Urinary bladder (tissue), 4 donors: ENCODE results near the gene PAFAH1B1. TPM values are rescaled to one million over a fixed set of nuclear protein-coding genes. Genes with fewer than 3 reads are reported as not detected.
"Not testable (repeated sequence)": the region's sequence is repeated elsewhere in the genome, so short reads cannot be mapped to it uniquely, and the experiment has no call there.

Experiments
- DNase-seq: peaks from one replicate; pipeline ENCODE4 v3.0.0-alpha.2; 2015; ENCODE audit errors: extremely low spot score
- H3K27ac ChIP-seq: one replicate; pipeline ENCODE4 v1.5.1; 2013; ENCODE audit warnings: low read depth, mild to moderate bottlenecking, moderate library complexity
- H3K36me3 ChIP-seq: one replicate; pipeline ENCODE4 v1.6.1; 2013; ENCODE audit warnings: mild to moderate bottlenecking, moderate library complexity; ENCODE audit not compliant: insufficient read depth
- H3K4me1 ChIP-seq: one replicate; pipeline ENCODE4 v1.6.1; 2013; ENCODE audit warnings: mild to moderate bottlenecking, moderate library complexity; ENCODE audit not compliant: insufficient read depth
- H3K4me3 ChIP-seq: one replicate; pipeline ENCODE4 v1.5.1; 2013; ENCODE audit warnings: low read depth, low read length
- WGBS: extraction: QIAGEN DNeasy Blood & Tissue Kit; methylation state at CpG from one replicate; pipeline ENCODE4 v1.1.7; 2013; 5-methylcytosine and 5-hydroxymethylcytosine counted together
- polyA plus RNA-seq: library from polyadenylated mRNA; stranded (reverse); fragments of 200-250 nt; gene quantifications from one replicate; pipeline ENCODE4 v1.2.3, GENCODE V29; 2013
- total RNA-seq: library from RNA; depleted of rRNA; stranded (reverse); fragments of >200 nt; gene quantifications from one replicate; pipeline ENCODE4 v1.2.3, GENCODE V29; 2014
- donor health status: healthy with polysubstance abuse.
- donor health status: healthy.

The PAFAH1B1 gene
- total and polyA plus RNA-seq, 2 donors: 56.4 to 210 TPM

DNA sequence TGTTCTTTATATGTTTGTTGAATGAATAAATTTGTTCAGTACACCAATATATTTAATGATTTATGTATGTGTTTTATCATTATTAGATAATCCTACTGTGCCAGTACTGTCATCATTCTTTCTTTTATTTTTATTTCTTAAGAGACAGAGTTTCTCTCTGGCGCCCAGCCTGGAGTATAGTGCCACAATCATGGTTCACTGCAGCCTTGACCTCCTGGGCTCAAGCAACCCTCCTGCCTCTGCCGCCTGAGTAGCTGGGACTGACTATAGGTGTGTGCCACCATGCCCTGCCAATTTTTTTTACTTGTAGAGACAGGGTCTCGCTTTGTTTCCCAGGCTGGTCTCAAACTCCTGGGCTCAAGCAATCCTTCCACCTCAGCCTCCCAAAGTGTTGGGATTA lies 41.8 kb downstream of the PAFAH1B1 start:
- Histone ChIP-seq H3K27ac (no peak overlapping the region), H3K4me1 (no peaks in the 10 kb centered on the region)

DNA sequence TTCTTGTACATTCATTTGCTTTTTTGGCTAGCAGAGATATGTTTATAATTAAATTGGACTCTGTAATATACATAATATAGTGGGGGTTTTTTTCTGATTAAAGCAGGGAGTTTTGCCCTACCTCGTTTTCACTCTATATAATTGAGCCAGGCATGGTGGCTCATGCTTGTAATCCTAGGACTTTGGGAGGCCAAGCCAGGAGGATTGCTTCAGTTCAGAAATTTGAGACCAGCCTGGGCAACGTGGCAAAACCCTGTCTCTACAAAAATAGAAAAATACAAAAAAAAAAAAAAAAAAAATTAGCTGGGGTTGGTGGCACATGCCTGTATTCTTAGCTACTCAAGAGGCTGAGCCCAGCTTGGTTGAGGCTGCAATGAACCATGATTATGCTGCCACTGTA lies 42.2 kb downstream of the PAFAH1B1 start:
- H3K4me3 ChIP-seq: no peak overlapping the region
- no peak for DNase-seq
- no peaks in the 10 kb centered on the region for H3K4me1 ChIP-seq
- H3K36me3 ChIP-seq: no peaks in the 10 kb centered on the region
- no peak overlapping the region for H3K27ac ChIP-seq
- 69% methylated on average over 2 of the region's 2 CpGs for WGBS

More for the DNA sequence above, 41.8 kb downstream of the PAFAH1B1 start:
- H3K4me3 ChIP-seq: no peak overlapping the region
- H3K36me3 ChIP-seq: no peaks in the 10 kb centered on the region
- no peak for DNase-seq
- WGBS: 93% methylated on average over 3 of the region's 3 CpGs

DNA sequence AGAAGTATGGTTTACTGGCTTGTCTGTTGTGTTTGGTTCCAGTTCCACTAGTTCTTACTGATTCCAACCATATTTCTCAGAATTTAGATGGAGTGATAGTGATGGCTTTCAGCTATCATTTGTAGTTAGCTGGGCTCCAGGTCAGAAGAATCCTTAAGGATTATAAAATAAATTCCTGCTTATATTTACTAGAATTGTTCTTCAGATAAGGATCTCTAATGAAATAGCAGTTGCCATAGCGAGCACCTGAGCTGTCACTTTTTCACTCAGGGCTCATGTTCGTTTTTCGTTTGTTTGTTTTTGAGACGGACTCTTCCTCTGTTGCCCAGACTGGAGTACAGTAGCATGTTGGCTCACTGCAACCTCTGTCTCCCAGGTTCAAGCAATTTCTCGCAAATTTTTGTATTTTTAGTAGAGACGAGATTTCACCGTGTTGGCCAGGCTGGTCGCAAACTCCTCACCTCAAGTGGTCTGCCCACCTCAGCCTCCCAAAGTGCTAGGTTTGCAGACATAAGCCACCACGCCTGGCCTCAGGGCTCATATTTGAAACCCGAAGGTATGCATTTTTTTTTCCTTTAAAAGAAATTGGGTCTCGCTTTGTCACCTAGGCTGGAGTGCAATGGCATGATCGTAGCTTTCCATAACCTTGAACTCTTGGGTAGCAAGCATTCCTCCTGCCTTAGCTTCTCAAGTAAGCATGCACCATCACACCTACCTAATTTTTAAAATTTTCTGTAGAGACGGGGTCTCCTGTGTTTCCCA lies 42.9 kb downstream of the PAFAH1B1 start:
- no peaks in the 10 kb centered on the region for H3K36me3 ChIP-seq
- no peak overlapping the region for H3K4me3 ChIP-seq
- H3K27ac ChIP-seq: no peak overlapping the region
- WGBS: 87% methylated on average over 13 of the region's 13 CpGs
- no peaks in the 10 kb centered on the region for H3K4me1 ChIP-seq
- no peak for DNase-seq

DNA sequence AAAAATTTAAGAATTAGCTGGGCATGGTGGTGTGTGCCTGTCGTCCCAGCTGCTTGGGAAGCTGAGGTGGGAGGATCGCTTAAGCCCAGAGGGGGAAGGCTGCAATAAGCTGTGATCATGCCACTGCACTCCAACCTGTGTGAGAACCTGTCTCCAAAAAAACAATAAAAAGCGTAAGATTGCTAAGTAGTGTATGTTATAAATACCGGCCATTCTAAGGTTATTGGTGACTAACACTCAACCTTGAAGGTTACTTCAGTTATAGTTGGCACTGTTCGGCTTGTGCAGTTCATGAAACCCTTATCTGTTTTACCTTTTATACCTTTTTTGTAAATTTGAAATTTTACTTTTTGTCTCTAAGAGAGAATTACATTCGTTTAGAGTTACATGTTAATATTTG lies 44.0 kb downstream of the PAFAH1B1 start:
- H3K4me1 ChIP-seq: no peaks in the 10 kb centered on the region
- H3K4me3 ChIP-seq: no peak overlapping the region
- DNase-seq: no peak
- no peaks in the 10 kb centered on the region for H3K36me3 ChIP-seq
- H3K27ac ChIP-seq: no peak overlapping the region
- WGBS: 90% methylated on average over 6 of the region's 6 CpGs

DNA sequence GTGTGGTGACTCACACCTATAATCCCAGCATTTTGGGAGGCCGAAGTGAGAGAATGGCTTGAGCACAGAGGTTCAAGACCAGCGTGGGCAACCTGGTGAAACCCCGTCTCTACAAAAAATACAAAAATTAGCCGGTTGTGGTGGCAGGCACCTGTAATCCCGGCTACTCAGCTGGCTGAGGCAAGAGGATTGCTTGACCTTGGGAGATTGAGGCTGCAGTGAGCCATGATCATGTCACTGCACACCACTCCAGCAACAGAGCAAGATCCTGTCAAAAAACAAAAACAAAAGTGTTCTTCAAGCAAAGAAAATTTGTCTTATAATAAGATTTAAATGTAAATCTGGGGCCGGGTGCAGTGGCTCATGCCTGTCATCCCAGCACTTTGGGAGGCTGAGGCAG lies 51.5 kb downstream of the PAFAH1B1 start:
- WGBS: 87% methylated on average over 6 of the region's 6 CpGs
- H3K4me3 ChIP-seq: no peak overlapping the region
- no peak for DNase-seq
- no peak overlapping the region for H3K27ac ChIP-seq
- H3K4me1 ChIP-seq: no peaks in the 10 kb centered on the region
- H3K36me3 ChIP-seq: no peaks in the 10 kb centered on the region

DNA sequence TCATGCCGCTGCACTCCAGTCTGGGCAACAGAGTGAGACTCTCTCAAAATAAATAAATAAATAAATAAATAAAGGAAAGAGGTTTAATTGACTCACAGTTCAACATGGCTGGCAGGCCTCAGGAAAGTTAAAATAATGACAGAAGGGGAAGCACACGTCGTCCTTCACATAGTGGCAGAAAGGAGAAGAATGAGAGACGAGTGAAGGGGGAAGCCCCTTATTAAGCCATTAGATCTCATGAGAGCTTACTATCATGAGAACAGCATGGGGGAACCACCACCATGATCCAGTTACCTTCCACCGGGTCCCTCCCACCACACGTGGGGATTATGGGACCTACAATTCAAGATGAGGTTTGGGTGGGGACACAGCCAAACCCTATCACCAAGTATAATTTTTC lies 54.5 kb downstream of the PAFAH1B1 start:
- DNase-seq: no peak
- H3K27ac ChIP-seq: no peak overlapping the region
- no peak overlapping the region for H3K4me3 ChIP-seq
- no peaks in the 10 kb centered on the region for H3K36me3 ChIP-seq
- 95% methylated on average over 6 of the region's 6 CpGs for WGBS
- H3K4me1 ChIP-seq: no peaks in the 10 kb centered on the region

DNA sequence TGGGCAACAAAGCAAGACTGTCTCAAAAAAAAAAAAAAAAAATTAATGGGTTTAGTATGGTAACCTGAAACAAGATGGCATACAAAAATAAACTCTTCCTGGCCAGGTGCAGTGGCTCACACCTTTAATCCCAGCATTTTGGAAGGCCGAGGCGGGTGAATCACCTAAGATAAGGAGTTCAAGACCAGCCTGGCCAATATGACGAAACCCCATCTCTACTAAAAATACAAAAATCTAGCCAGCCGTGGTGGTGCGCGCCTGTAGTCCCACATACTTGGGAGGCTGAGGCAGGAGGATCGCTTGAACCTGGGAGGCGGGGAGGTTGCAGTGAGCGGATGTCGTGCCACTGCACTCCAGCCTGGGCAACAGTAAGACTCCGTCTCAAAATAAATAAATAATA lies 55.7 kb downstream of the PAFAH1B1 start:
- DNase-seq: no peak
- H3K4me3 ChIP-seq: no peak overlapping the region
- no peak overlapping the region for H3K27ac ChIP-seq
- 98% methylated on average over 11 of the region's 11 CpGs for WGBS
- peaks cover 2% of the 10 kb centered on the region for H3K36me3 ChIP-seq
- H3K4me1 ChIP-seq: no peaks in the 10 kb centered on the region

DNA sequence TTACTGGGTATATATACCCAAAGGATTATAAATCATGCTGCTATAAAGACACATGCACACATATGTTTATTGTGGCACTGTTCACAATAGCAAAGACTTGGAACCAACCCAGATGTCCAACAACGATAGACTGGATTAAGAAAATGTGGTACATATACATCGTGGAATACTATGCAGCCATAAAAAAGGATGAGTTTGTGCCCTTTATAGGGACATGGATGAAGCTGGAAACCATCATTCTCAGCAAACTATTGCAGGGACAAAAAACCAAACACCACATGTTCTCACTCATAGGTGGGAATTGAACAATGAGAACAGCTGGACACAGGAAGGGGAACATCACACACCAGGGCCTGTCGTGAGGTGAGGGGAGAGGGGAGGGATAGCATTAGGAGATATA lies 59.5 kb downstream of the PAFAH1B1 start:
- not testable (repeated sequence) for H3K4me3 ChIP-seq, H3K36me3 ChIP-seq, H3K4me1 ChIP-seq, H3K27ac ChIP-seq, DNase-seq
- 93% methylated on average over 3 of the region's 3 CpGs for WGBS

DNA sequence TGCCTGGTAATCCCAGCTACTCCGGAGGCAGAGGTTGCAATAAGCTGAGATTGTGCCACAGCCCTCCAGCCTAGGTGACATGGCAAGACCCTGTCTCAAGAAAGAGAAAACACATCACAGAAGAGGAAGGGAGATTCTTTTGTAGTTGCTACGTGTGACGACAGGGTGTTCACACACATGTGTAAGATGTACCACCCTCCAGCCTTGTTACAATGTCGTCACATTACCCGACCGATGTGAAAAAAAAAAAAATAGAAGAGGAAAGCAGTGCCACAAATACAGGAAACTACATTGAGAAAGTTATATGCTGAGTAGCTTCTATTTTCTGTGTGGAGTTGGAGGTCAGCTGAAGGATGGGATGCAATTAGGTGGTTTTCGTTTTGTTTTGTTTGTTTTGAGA lies 62.1 kb downstream of the PAFAH1B1 start:
- Histone ChIP-seq H3K36me3 (peaks cover 2% of the 10 kb centered on the region), H3K27ac (no peak overlapping the region), H3K4me1 (no peaks in the 10 kb centered on the region), H3K4me3 (no peak overlapping the region)
- DNase-seq: no peak
- 72% methylated on average over 7 of the region's 7 CpGs for WGBS

DNA sequence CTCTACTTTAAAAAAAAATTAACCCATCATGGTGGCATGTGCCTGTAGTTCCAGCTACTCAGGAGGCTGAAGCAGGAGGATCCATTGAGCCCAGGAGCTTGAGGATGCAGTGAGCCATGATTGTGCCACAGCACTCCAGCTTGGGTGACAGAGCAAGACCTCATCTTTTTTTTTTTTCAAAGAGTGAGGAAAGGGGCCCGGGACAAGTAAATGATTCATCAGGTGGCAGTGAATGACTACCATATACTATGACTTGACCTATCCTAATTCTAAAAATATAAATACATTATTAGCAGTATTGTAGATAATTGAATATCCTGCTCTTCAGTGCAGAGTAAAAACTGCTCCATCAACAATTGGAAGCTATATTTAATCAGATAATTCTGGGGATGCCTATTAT lies 62.8 kb downstream of the PAFAH1B1 start:
- WGBS: 26% methylated on average over 1 of the region's 1 CpG
- Histone ChIP-seq H3K36me3 (peaks cover 2% of the 10 kb centered on the region), H3K4me1 (no peaks in the 10 kb centered on the region), H3K4me3 (no peak overlapping the region), H3K27ac (no peak overlapping the region)
- no peak for DNase-seq

DNA sequence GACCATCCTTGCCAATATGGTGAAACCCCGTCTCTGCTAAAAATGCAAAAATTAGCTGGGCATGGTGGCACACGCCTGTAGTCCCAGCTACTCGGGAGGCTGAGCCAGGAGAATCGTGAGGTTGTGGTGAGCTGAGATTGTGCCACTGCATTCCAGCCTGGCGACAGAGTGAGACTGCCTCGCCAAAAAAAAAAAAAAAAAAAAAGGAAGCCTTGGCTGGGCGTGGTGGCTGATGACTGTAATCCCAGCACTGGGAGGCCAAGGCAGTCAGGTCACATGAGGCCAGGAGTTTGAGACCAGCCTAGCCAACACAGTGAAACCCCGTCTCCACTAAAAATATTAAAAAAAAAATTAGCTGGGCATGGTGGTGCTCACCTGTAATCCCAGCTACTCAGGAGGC lies 65.9 kb downstream of the PAFAH1B1 start:
- not testable (repeated sequence) for H3K27ac ChIP-seq, DNase-seq, H3K36me3 ChIP-seq, H3K4me1 ChIP-seq, H3K4me3 ChIP-seq
- 60% methylated on average over 8 of the region's 8 CpGs for WGBS

DNA sequence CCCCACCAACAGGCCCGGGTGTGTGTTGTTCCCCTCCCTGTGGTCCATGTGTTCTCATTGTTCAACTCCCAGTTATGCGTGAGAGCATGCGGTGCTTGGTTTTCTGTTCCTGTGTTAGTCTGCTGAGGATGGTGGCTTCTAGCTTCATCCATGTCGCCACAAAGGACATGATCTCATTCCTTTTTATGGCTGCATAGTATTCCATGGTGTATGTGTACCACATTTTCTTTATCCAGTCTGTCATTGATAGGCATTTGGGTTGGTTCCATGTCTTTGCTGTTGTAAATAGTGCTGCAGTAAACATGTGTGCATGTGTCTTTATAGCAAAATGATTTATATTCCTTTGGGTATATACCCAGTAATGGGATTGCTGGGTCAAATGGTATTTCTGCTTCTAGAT lies 67.0 kb downstream of the PAFAH1B1 start:
- DNase-seq, H3K4me1 ChIP-seq, H3K27ac ChIP-seq, H3K4me3 ChIP-seq, H3K36me3 ChIP-seq: not testable (repeated sequence)
- over 99% methylated on average over 4 of the region's 4 CpGs for WGBS

DNA sequence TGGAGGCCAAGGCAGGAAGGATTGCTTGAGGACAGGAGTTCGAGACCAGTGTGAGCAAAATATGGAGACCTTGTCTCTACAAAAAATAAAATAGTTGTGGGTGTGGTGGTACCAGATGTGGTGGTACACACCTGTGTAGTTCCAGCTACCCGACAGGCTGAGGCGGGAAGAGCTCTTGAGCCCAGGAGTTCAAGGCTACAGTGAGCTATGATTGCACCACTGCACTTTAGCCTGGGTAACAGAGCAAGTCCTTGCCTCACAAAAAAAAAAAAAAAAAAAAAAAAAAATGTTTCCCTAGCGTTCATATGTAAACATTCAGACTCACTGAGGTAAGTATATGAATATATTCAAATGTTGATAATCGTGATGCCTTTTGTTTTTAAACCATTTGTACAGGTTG lies 78.6 kb downstream of the PAFAH1B1 start:
- 90% methylated on average over 5 of the region's 5 CpGs for WGBS
- no peak for DNase-seq
- Histone ChIP-seq H3K27ac (no peak overlapping the region), H3K36me3 (no peaks in the 10 kb centered on the region), H3K4me1 (no peaks in the 10 kb centered on the region), H3K4me3 (no peak overlapping the region)

DNA sequence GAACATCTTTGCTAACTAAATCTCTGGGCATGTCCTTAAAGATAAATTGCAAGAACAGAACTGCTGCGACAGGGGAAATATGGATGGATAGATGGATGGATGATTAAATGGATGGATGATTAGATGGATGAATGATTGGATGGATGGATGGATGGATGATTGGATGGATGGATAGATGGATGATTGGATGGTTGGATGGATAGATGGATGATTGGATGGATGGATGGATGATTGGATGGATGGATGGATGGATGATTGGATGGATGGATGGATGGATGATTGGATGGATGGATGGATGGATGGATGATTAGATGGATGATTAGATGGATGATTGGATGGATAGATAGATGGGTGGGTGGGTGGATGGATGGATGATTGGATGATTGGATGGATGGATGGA lies 85.8 kb downstream of the PAFAH1B1 start:
- whole genome bisulfite sequencing: 99% methylated on average over 1 of the region's 1 CpG
- H3K36me3 ChIP-seq, H3K4me3 ChIP-seq: not testable (repeated sequence)

DNA sequence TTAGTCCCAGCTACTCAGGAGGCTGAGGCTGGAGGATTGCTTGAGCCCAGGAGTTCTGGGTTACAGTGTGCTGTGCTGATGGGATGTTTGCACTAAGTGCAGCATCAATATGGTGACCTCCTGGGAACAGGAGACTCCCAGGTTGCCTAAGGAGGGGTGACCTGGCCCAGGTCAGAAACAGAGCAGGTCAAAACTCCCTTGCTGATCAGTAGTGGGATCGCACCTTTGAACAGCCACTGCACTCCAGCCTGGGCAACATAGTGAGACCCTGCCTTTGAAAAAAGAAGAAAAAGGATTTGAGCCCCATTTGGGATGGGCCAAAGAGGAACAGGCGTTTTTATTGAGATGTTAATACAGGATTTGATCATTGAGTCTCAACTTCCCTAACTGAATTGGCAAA lies 87.5 kb downstream of the PAFAH1B1 start:
- WGBS: 96% methylated on average over 2 of the region's 2 CpGs
- DNase-seq: no peak
- no peaks in the 10 kb centered on the region for H3K36me3 ChIP-seq

More for the DNA sequence above, 85.8 kb downstream of the PAFAH1B1 start:
- not testable (repeated sequence) for H3K27ac ChIP-seq, DNase-seq, H3K4me1 ChIP-seq

More for the DNA sequence above, 87.5 kb downstream of the PAFAH1B1 start:
- H3K4me1 ChIP-seq: no peaks in the 10 kb centered on the region
- H3K27ac ChIP-seq: no peak overlapping the region
- H3K4me3 ChIP-seq: no peak overlapping the region
